HG03066 (cell line): Measurements from ENCODE around the gene MMP10.
"Not testable (repeated sequence)": the region's sequence is repeated elsewhere in the genome, so short reads cannot be mapped to it uniquely, and the experiment has no call there.

ENCODE experiments used
- ATAC-seq: cut with Tn5 transposase; IDR thresholded peaks from one replicate; pipeline ENCODE4 v1.9.1; 2021; ENCODE audit warnings: low read depth; ENCODE audit not compliant: unreplicated experiment

The MMP10 gene

GRCh38 chr11:102784380-102784779 lies 4.0 kb upstream of the MMP10 start:
- ATAC-seq, result no peak

GRCh38 chr11:102783720-102784119 lies 3.3 kb upstream of the MMP10 start:
- no peak for ATAC-seq

- ATAC-seq, result no peak
Measured at GRCh38 chr11:102783016-102783415, 2.6 kb upstream of the MMP10 start.

GRCh38 chr11:102781676-102782075 lies 1.2 kb upstream of the MMP10 start:
- no peak for ATAC-seq

- ATAC-seq, result no peak
Measured at GRCh38 chr11:102776454-102776853, 4.0 kb downstream of the MMP10 start.

- ATAC-seq, result no peak
Measured at GRCh38 chr11:102773386-102773785, 7.0 kb downstream of the MMP10 start.

GRCh38 chr11:102771351-102771750 lies 9.1 kb downstream of the MMP10 start:
- ATAC-seq, result no peak

- no peak for ATAC-seq
Measured at GRCh38 chr11:102770191-102770590, 10.2 kb downstream of the MMP10 start.

- no peak for ATAC-seq
Measured at GRCh38 chr11:102767800-102768199, 12.6 kb downstream of the MMP10 start.

GRCh38 chr11:102763440-102763839 lies 17.0 kb downstream of the MMP10 start:
- no peak for ATAC-seq

- no peak for ATAC-seq
Measured at GRCh38 chr11:102762361-102762767, 18.1 kb downstream of the MMP10 start.

GRCh38 chr11:102761646-102762238 lies 18.7 kb downstream of the MMP10 start:
- no peak for ATAC-seq

GRCh38 chr11:102760344-102761035 lies 19.9 kb downstream of the MMP10 start:
- ATAC-seq, result no peak

- ATAC-seq, result no peak
Measured at GRCh38 chr11:102757823-102758549, 22.4 kb downstream of the MMP10 start.

GRCh38 chr11:102753267-102753666 lies 27.2 kb downstream of the MMP10 start:
- ATAC-seq, result no peak

GRCh38 chr11:102751673-102752072 lies 28.8 kb downstream of the MMP10 start:
- no peak for ATAC-seq

GRCh38 chr11:102749101-102749722 lies 31.2 kb downstream of the MMP10 start:
- no peak for ATAC-seq

- not testable (repeated sequence) for ATAC-seq
Measured at GRCh38 chr11:102746746-102747578, 33.5 kb downstream of the MMP10 start.

- ATAC-seq, result no peak
Measured at GRCh38 chr11:102734650-102735049, 45.8 kb downstream of the MMP10 start.

- peak; percentile 89 for ATAC-seq
Measured at GRCh38 chr11:102733232-102733875, 47.1 kb downstream of the MMP10 start.
